ENCODE results near the gene ARHGAP31.

DNA sequence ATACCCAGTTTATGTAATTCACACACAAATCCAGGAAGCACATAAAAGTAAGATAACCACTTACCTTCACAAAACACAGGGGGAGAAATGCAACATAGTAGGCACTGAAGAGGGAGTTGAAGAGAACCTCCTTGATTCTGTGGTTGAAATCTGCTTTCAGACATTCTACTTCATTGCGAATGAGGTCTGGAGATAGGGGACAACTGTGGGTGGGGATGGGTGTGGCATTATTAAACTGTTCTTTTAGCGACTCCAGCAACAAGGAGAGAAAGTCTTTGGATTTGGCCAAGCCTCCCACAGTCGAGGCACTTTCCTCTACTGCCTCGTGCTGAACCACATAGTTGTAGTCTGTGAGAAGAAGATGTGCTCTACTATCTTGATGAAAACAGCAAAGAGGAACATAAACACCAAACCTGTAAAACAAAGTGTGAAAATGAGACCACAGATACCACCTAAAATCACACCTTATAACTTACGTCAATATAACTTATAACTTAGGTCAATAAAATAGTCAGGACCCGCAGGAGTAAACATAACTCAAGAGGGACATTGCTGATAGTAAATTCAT, 143.6 kb downstream of the ARHGAP31 start:
- TF ChIP-seq EZH2 (IDR thresholded peaks at IDR 0.05; ENCODE audit: low read depth) = no peak
- TF ChIP-seq, protein P1, sequence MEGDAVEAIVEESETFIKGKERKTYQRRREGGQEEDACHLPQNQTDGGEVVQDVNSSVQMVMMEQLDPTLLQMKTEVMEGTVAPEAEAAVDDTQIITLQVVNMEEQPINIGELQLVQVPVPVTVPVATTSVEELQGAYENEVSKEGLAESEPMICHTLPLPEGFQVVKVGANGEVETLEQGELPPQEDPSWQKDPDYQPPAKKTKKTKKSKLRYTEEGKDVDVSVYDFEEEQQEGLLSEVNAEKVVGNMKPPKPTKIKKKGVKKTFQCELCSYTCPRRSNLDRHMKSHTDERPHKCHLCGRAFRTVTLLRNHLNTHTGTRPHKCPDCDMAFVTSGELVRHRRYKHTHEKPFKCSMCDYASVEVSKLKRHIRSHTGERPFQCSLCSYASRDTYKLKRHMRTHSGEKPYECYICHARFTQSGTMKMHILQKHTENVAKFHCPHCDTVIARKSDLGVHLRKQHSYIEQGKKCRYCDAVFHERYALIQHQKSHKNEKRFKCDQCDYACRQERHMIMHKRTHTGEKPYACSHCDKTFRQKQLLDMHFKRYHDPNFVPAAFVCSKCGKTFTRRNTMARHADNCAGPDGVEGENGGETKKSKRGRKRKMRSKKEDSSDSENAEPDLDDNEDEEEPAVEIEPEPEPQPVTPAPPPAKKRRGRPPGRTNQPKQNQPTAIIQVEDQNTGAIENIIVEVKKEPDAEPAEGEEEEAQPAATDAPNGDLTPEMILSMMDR (conservative IDR thresholded peaks at IDR 0.05) = no peak
